Prostate gland (tissue), 2 donors: Measurements from ENCODE around the gene PPP2R5A. TPM values are rescaled to one million over a fixed set of nuclear protein-coding genes. Genes with fewer than 3 reads are reported as not detected.

Source experiments
- DNase-seq: peaks from one replicate; pipeline ENCODE4 v3.0.0-alpha.2; 2019; ENCODE audit warnings: low spot score
- H3K27ac ChIP-seq, 2 donors: fragments of 200-600 bp; sonication (generic); 2 replicates each; pipeline ENCODE4 v1.5.1; 2017 to 2019
- H3K27me3 ChIP-seq: fragments of 200-600 bp; sonication (generic); replicated peaks from 2 replicates; pipeline ENCODE4 v1.5.1; 2019; ENCODE audit not compliant: insufficient read depth
- H3K36me3 ChIP-seq, 2 donors: fragments of 200-600 bp; sonication (generic); 1 replicate in 1 of 2; 2 replicates in 1 of 2; pipeline versions ENCODE4 v1.5.1 to v1.8.1; 2017 to 2019
- H3K4me1 ChIP-seq: fragments of 200-600 bp; sonication (generic); replicated peaks from 2 replicates; pipeline ENCODE4 v1.5.1; 2019
- H3K4me3 ChIP-seq, 2 donors: fragments of 200-600 bp; sonication (generic); 2 replicates each; pipeline ENCODE4 v1.5.1; 2017 to 2019
- H3K9me3 ChIP-seq: fragments of 200-600 bp; sonication (generic); 2 replicates; pipeline ENCODE4 v1.5.1; 2017
- POLR2A ChIP-seq: fragments of 450-650 bp; IDR thresholded peaks from one replicate; pipeline ENCODE4 v1.6.1; 2016; ENCODE audit warnings: antibody characterized with exemption, mild to moderate bottlenecking
- POLR2AphosphoS5 ChIP-seq: sonication (generic); formaldehyde crosslinking; IDR thresholded peaks from one replicate; pipeline ENCODE4 v1.6.1; 2017; ENCODE audit warnings: antibody characterized with exemption
- WGBS: methylation state at CpG from one replicate; pipeline ENCODE4 v1.1.5; 2018; 5-methylcytosine and 5-hydroxymethylcytosine counted together
- intact Hi-C: fragments of 100-400 bp; cut with DNase I; formaldehyde crosslinking; loops from one replicate; pipeline ENCODE4 v1.14.2; 2022
- total RNA-seq, 2 donors: library from RNA; depleted of rRNA; stranded (reverse); fragments of >200 nt; gene quantifications; one replicate each; pipeline ENCODE4 v1.1.0, GENCODE V29; 2016
- TF ChIP-seq, protein P1 (sequence below), 4 experiments: fragments of 200-600 bp in 2 of 4; fragments of 450-650 bp in 2 of 4; sonication (generic) in 2 of 4; IDR thresholded peaks; 1 replicate in 3 of 4; 2 replicates in 1 of 4; pipeline ENCODE4 v1.5.1; 2016 to 2019; ENCODE audit warnings: antibody characterized with exemption in 4 of 4, mild to moderate bottlenecking in 2 of 4, moderate library complexity in 2 of 4

Gene PPP2R5A
- total RNA-seq, 2 donors from 2014 or later = 33.5 to 49.5 TPM

DNA sequence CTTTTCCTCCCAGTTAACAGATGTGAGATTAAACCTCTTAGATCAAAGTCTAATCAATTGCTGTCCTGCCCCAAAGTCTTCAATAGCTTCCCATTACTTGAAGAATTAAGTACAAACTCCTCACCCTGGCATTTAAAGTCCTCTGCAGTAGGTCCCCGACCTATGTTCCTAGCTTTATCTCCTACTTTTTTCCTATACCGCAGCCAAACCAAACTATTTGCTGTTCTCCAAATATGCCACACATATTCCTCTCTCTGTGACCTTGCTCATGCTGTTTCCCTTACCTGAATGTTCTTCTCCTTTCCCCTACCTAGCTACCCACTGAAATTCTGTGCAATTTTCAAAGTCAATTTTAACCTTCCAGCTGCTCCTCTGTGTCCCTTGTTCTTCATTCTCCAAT lies 14.0 kb upstream of the PPP2R5A start:
- Histone ChIP-seq H3K27ac (no peak overlapping the region), H3K4me3 (no peak overlapping the region), H3K36me3 (no peaks in the 10 kb centered on the region), H3K4me1 (no peaks in the 10 kb centered on the region), H3K9me3 (no peaks in the 10 kb centered on the region), H3K27me3 (no peaks in the 10 kb centered on the region)
- intact Hi-C loops = no loop called here
- no peak for DNase-seq
- TF ChIP-seq POLR2AphosphoS5 (no peak), POLR2A (no peak)
- TF ChIP-seq, protein P1, sequence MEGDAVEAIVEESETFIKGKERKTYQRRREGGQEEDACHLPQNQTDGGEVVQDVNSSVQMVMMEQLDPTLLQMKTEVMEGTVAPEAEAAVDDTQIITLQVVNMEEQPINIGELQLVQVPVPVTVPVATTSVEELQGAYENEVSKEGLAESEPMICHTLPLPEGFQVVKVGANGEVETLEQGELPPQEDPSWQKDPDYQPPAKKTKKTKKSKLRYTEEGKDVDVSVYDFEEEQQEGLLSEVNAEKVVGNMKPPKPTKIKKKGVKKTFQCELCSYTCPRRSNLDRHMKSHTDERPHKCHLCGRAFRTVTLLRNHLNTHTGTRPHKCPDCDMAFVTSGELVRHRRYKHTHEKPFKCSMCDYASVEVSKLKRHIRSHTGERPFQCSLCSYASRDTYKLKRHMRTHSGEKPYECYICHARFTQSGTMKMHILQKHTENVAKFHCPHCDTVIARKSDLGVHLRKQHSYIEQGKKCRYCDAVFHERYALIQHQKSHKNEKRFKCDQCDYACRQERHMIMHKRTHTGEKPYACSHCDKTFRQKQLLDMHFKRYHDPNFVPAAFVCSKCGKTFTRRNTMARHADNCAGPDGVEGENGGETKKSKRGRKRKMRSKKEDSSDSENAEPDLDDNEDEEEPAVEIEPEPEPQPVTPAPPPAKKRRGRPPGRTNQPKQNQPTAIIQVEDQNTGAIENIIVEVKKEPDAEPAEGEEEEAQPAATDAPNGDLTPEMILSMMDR (IDR thresholded peaks at IDR 0.05) = no peak
- 94% methylated on average over 2 of the region's 2 CpGs for WGBS

DNA sequence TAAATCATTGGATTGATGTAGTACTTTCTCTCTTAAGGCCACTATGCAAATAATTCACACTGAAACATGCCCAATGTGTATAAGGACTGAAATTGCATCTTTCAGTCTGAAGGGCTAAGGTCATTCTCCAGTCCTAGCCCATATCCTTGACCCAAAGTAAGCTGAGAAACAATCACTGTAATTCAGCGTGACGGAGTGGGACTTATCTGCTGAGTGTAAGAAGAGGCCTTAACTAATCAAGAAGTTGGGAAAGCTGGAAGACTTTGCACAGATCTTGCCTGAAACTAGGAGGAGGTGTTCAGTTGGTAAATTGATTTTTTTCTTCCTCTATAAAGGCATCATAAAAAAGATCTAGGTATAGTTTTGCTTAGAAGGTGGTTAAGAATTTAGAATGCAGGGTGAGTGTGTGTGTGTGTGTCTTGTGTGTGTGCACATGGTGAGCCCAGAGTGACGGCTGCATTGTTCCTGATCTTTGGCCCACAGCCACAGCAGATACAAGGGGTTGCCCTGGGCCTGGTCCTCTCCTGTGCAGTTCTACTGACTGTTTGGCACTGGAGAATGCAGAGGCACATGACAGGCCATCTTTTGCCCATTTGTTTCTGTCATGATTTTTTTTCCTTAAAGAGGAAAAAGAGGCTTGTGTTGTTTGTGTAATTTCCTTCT lies 13.3 kb upstream of the PPP2R5A start:
- intact Hi-C loops = no loop called here
- 73% methylated on average over 3 of the region's 3 CpGs for WGBS
- H3K4me1 ChIP-seq = no peaks in the 10 kb centered on the region
- no peak for TF ChIP-seq POLR2AphosphoS5
- TF ChIP-seq, protein P1 (IDR thresholded peaks at IDR 0.05) = no peak
- TF ChIP-seq POLR2A = no peak
- no peaks in the 10 kb centered on the region for H3K36me3 ChIP-seq
- no peaks in the 10 kb centered on the region for H3K9me3 ChIP-seq
- no peak overlapping the region for H3K27ac ChIP-seq
- no peak overlapping the region for H3K4me3 ChIP-seq
- no peaks in the 10 kb centered on the region for H3K27me3 ChIP-seq
- no peak for DNase-seq

- Histone ChIP-seq H3K4me1 (no peaks in the 10 kb centered on the region), H3K27ac (no peak overlapping the region), H3K36me3 (no peaks in the 10 kb centered on the region), H3K9me3 (no peaks in the 10 kb centered on the region), H3K27me3 (no peaks in the 10 kb centered on the region), H3K4me3 (no peak overlapping the region)
- 55% methylated on average over 2 of the region's 2 CpGs for WGBS
- intact Hi-C loops = no loop called here
- TF ChIP-seq, protein P1 (IDR thresholded peaks at IDR 0.05) = no peak
- TF ChIP-seq POLR2A (no peak), POLR2AphosphoS5 (no peak)
- no peak for DNase-seq
These were observed 3.6 kb upstream of the PPP2R5A start for GRCh38 chr1:212281590-212281989.

GRCh38 chr1:212283741-212284140 lies 1.5 kb upstream of the PPP2R5A start:
- Histone ChIP-seq H3K4me1 (no peaks in the 10 kb centered on the region), H3K27me3 (no peaks in the 10 kb centered on the region), H3K36me3 (no peaks in the 10 kb centered on the region), H3K4me3 (no peak overlapping the region), H3K27ac (no peak overlapping the region), H3K9me3 (no peaks in the 10 kb centered on the region)
- intact Hi-C loops = no loop called here
- WGBS = 63% methylated on average over 9 of the region's 9 CpGs
- DNase-seq = no peak
- TF ChIP-seq, protein P1 (IDR thresholded peaks at IDR 0.05) = no peak
- no peak for TF ChIP-seq POLR2A
- TF ChIP-seq POLR2AphosphoS5 = no peak

- no peaks in the 10 kb centered on the region for H3K27me3 ChIP-seq
These were observed 872 bp upstream of the PPP2R5A start for GRCh38 chr1:212284332-212284743.

More at GRCh38 chr1:212284332-212284743, 872 bp upstream of the PPP2R5A start:
- no peaks in the 10 kb centered on the region for H3K4me1 ChIP-seq
- 17% methylated on average over 14 of the region's 14 CpGs for WGBS
- DNase-seq = no peak
- TF ChIP-seq POLR2A (no peak), POLR2AphosphoS5 (no peak)
- TF ChIP-seq, protein P1 (IDR thresholded peaks at IDR 0.05) = no peak
- no peaks in the 10 kb centered on the region for H3K36me3 ChIP-seq
- intact Hi-C loops = no loop called here
- H3K9me3 ChIP-seq = no peaks in the 10 kb centered on the region
- peak overlapping the region; percentile 99 for H3K27ac ChIP-seq
- peak overlapping the region; percentile 94 to 97 for H3K4me3 ChIP-seq
